ENCODE data around the gene PPT2.

The PPT2 gene

GRCh38 chr6:32153564-32154513, at the start of gene PPT2:
TSS of gene PPT2 (plus strand) at chr6:32154141. CDS start at chr6:32154595, 454 bp downstream.
- DNase-seq (ENCODE audit: low spot score in 2 of 2) (peak; percentile 52 to 65), ATAC-seq (replicated peaks; ENCODE audit: extremely low read depth, poor library complexity, severe bottlenecking) (peak; percentile 79)
- H3K27me3 Mint-ChIP-seq: peaks cover 27% of the 10 kb centered on the region
- no peaks in the 10 kb centered on the region for H3K9me3 Mint-ChIP-seq
- peaks cover 13% of the 10 kb centered on the region for H3K36me3 Mint-ChIP-seq (ENCODE audit: insufficient read depth)
- peak within 1 kb of the TSS; percentile 87 for H3K4me3 Mint-ChIP-seq
- peaks cover 56% of the 10 kb centered on the region for H3K4me1 Mint-ChIP-seq
- H3K27ac Mint-ChIP-seq (ENCODE audit: low read depth): peak within 1 kb of the TSS; percentile 83

- no peak for DNase-seq (ENCODE audit: low spot score in 2 of 2)
- Mint-ChIP-seq H3K27ac (ENCODE audit: low read depth) (no peak overlapping the region), H3K9me3 (no peaks in the 10 kb centered on the region), H3K27me3 (peaks cover 68% of the 10 kb centered on the region), H3K4me1 (peaks cover 25% of the 10 kb centered on the region), H3K4me3 (no peak overlapping the region), H3K36me3 (ENCODE audit: insufficient read depth) (no peaks in the 10 kb centered on the region)
- no peak for ATAC-seq (replicated peaks; ENCODE audit: extremely low read depth, poor library complexity, severe bottlenecking)
These were observed 48.5 kb upstream of the PPT2 start for GRCh38 chr6:32105433-32105832.

GRCh38 chr6:32107406-32107805, 46.5 kb upstream of the PPT2 start:
- H3K4me3 Mint-ChIP-seq: peak overlapping the region; percentile 16
- DNase-seq (ENCODE audit: low spot score in 2 of 2): no peak
- peaks cover 25% of the 10 kb centered on the region for H3K4me1 Mint-ChIP-seq
- no peak for ATAC-seq (replicated peaks; ENCODE audit: extremely low read depth, poor library complexity, severe bottlenecking)
- H3K36me3 Mint-ChIP-seq (ENCODE audit: insufficient read depth): peaks cover 1% of the 10 kb centered on the region
- peak overlapping the region; percentile 15 for H3K27ac Mint-ChIP-seq (ENCODE audit: low read depth)
- H3K27me3 Mint-ChIP-seq: peaks cover 64% of the 10 kb centered on the region
- no peaks in the 10 kb centered on the region for H3K9me3 Mint-ChIP-seq

- Mint-ChIP-seq H3K4me1 (peaks cover 29% of the 10 kb centered on the region), H3K4me3 (peak overlapping the region; percentile 16), H3K36me3 (ENCODE audit: insufficient read depth) (peaks cover 1% of the 10 kb centered on the region), H3K9me3 (no peaks in the 10 kb centered on the region), H3K27ac (ENCODE audit: low read depth) (peak overlapping the region; percentile 15), H3K27me3 (peaks cover 61% of the 10 kb centered on the region)
- no peak for ATAC-seq (replicated peaks; ENCODE audit: extremely low read depth, poor library complexity, severe bottlenecking)
- DNase-seq (ENCODE audit: low spot score in 2 of 2): no peak
These were observed 45.8 kb upstream of the PPT2 start for GRCh38 chr6:32108094-32108627.

GRCh38 chr6:32108727-32109113, 45.2 kb upstream of the PPT2 start:
- H3K36me3 Mint-ChIP-seq (ENCODE audit: insufficient read depth): peaks cover 1% of the 10 kb centered on the region
- peak overlapping the region; percentile 50 for H3K27ac Mint-ChIP-seq (ENCODE audit: low read depth)
- peaks cover 56% of the 10 kb centered on the region for H3K27me3 Mint-ChIP-seq
- no peaks in the 10 kb centered on the region for H3K9me3 Mint-ChIP-seq
- H3K4me3 Mint-ChIP-seq: no peak overlapping the region
- ATAC-seq (replicated peaks; ENCODE audit: extremely low read depth, poor library complexity, severe bottlenecking): no peak
- peaks cover 34% of the 10 kb centered on the region for H3K4me1 Mint-ChIP-seq
- no peak for DNase-seq (ENCODE audit: low spot score in 2 of 2)

- DNase-seq (ENCODE audit: low spot score in 2 of 2) (no peak), ATAC-seq (replicated peaks; ENCODE audit: extremely low read depth, poor library complexity, severe bottlenecking) (peak; percentile 36)
- peaks cover 35% of the 10 kb centered on the region for H3K4me1 Mint-ChIP-seq
- peak within 1 kb of the TSS; percentile 50 for H3K27ac Mint-ChIP-seq (ENCODE audit: low read depth)
- H3K9me3 Mint-ChIP-seq: no peaks in the 10 kb centered on the region
- H3K36me3 Mint-ChIP-seq (ENCODE audit: insufficient read depth): peaks cover 1% of the 10 kb centered on the region
- H3K27me3 Mint-ChIP-seq: peaks cover 50% of the 10 kb centered on the region
- no peak within 1 kb of the TSS for H3K4me3 Mint-ChIP-seq
These were observed 44.7 kb upstream of the PPT2 start, which contains the start of gene TNXB for GRCh38 chr6:32109114-32109764. TSS of gene TNXB (minus strand) at chr6:32109338. CDS start at chr6:32098198, 11,140 bp downstream.

- ATAC-seq (replicated peaks; ENCODE audit: extremely low read depth, poor library complexity, severe bottlenecking) (no peak), DNase-seq (ENCODE audit: low spot score in 2 of 2) (no peak)
- H3K9me3 Mint-ChIP-seq: no peaks in the 10 kb centered on the region
- H3K4me1 Mint-ChIP-seq: peaks cover 35% of the 10 kb centered on the region
- peaks cover 45% of the 10 kb centered on the region for H3K27me3 Mint-ChIP-seq
- peaks cover 1% of the 10 kb centered on the region for H3K36me3 Mint-ChIP-seq (ENCODE audit: insufficient read depth)
- no peak overlapping the region for H3K4me3 Mint-ChIP-seq
- peak overlapping the region; percentile 50 for H3K27ac Mint-ChIP-seq (ENCODE audit: low read depth)
These were observed 44.2 kb upstream of the PPT2 start for GRCh38 chr6:32109765-32110160.

- Mint-ChIP-seq H3K36me3 (ENCODE audit: insufficient read depth) (peaks cover 3% of the 10 kb centered on the region), H3K4me1 (peaks cover 35% of the 10 kb centered on the region), H3K27ac (ENCODE audit: low read depth) (no peak overlapping the region), H3K9me3 (no peaks in the 10 kb centered on the region), H3K27me3 (peaks cover 36% of the 10 kb centered on the region), H3K4me3 (no peak overlapping the region)
- ATAC-seq (replicated peaks; ENCODE audit: extremely low read depth, poor library complexity, severe bottlenecking) (no peak), DNase-seq (ENCODE audit: low spot score in 2 of 2) (no peak)
These were observed 43.3 kb upstream of the PPT2 start for GRCh38 chr6:32110632-32111031.

GRCh38 chr6:32111424-32112066, 42.4 kb upstream of the PPT2 start:
- H3K27me3 Mint-ChIP-seq: peaks cover 27% of the 10 kb centered on the region
- H3K4me1 Mint-ChIP-seq: peaks cover 35% of the 10 kb centered on the region
- DNase-seq (ENCODE audit: low spot score in 2 of 2) (no peak), ATAC-seq (replicated peaks; ENCODE audit: extremely low read depth, poor library complexity, severe bottlenecking) (no peak)
- no peak overlapping the region for H3K4me3 Mint-ChIP-seq
- H3K36me3 Mint-ChIP-seq (ENCODE audit: insufficient read depth): peaks cover 3% of the 10 kb centered on the region
- peak overlapping the region; percentile 13 for H3K27ac Mint-ChIP-seq (ENCODE audit: low read depth)
- H3K9me3 Mint-ChIP-seq: no peaks in the 10 kb centered on the region

- no peak for ATAC-seq (replicated peaks; ENCODE audit: extremely low read depth, poor library complexity, severe bottlenecking)
- no peak overlapping the region for H3K4me3 Mint-ChIP-seq
- H3K4me1 Mint-ChIP-seq: peaks cover 33% of the 10 kb centered on the region
- H3K36me3 Mint-ChIP-seq (ENCODE audit: insufficient read depth): peaks cover 5% of the 10 kb centered on the region
- H3K27ac Mint-ChIP-seq (ENCODE audit: low read depth): peak overlapping the region; percentile 56
- H3K27me3 Mint-ChIP-seq: peaks cover 18% of the 10 kb centered on the region
- no peak for DNase-seq (ENCODE audit: low spot score in 2 of 2)
- no peaks in the 10 kb centered on the region for H3K9me3 Mint-ChIP-seq
These were observed 41.4 kb upstream of the PPT2 start for GRCh38 chr6:32112431-32112980.

- no peaks in the 10 kb centered on the region for H3K9me3 Mint-ChIP-seq
- H3K4me3 Mint-ChIP-seq: no peak overlapping the region
- H3K27me3 Mint-ChIP-seq: peaks cover 6% of the 10 kb centered on the region
- peak overlapping the region; percentile 56 for H3K27ac Mint-ChIP-seq (ENCODE audit: low read depth)
- ATAC-seq (replicated peaks; ENCODE audit: extremely low read depth, poor library complexity, severe bottlenecking): no peak
- peaks cover 12% of the 10 kb centered on the region for H3K36me3 Mint-ChIP-seq (ENCODE audit: insufficient read depth)
- peaks cover 28% of the 10 kb centered on the region for H3K4me1 Mint-ChIP-seq
- no peak for DNase-seq (ENCODE audit: low spot score in 2 of 2)
These were observed 40.3 kb upstream of the PPT2 start for GRCh38 chr6:32113386-32114352.
